K562 (cell line): ENCODE measurements around the gene FAM156A. TPM values are rescaled to one million over a fixed set of nuclear protein-coding genes. Genes with fewer than 3 reads are reported as not detected.
A peak's percentile ranks its signal among the peaks of the same experiment; 100 is the strongest.
"Not testable (repeated sequence)": the region's sequence is repeated elsewhere in the genome, so short reads cannot be mapped to it uniquely, and the experiment has no call there.

Experiments used
- ATAC-seq: fragments of 200-7000 bp; cut with Tn5 transposase; 3 replicates; pipeline ENCODE4 v1.9.1; 2020; ENCODE audit warnings: moderate library complexity
- BruUV-seq: library from RNA; stranded (reverse); fragments of 400-500 nt; replicated peaks from 2 replicates; lab custom pipeline; 2021; lab: Mats Ljungman, UMichigan
- CTCF ChIA-PET: fragments of 300-600 bp; formaldehyde crosslinking; extraction: SDS; loops from one replicate; lab custom pipeline; 2021; ENCODE audit warnings: low intra/inter-chr PET ratio; lab: Yijun Ruan, JAX
- POLR2A ChIA-PET: fragments of 300-600, 350-650 bp; sonication (Branson Sonifier 250); formaldehyde crosslinking; extraction: SDS; loops from one replicate; lab custom pipeline; 2021; ENCODE audit warnings: antibody characterized with exemption, inconsistent platforms; lab: Yijun Ruan, JAX
- DNase-seq, 4 experiments: peaks; one replicate each; pipeline versions ENCODE4 v3.0.0 to v3.0.0-alpha.2; 2011 to 2018; ENCODE audit warnings: low spot score in 3 of 4, mixed read lengths in 3 of 4; ENCODE audit errors: extremely low read depth in 1 of 4
- FAIRE-seq: peaks from 2 replicates; lab custom pipeline; 2011; peaks lifted over from hg19 to GRCh38; lab: Jason Lieb, UNC
- H2AFZ ChIP-seq: 2 replicates; pipeline ENCODE4 v1.6.0; 2011; ENCODE audit warnings: low read depth, low read length, control low read depth, inconsistent platforms
- H3K27ac ChIP-seq: fragments of 200-600 bp; 3 replicates; pipeline ENCODE4 v1.8.0; 2011; ENCODE audit warnings: low read depth, mild to moderate bottlenecking, control low read depth, inconsistent platforms, low read length, moderate library complexity, mixed read lengths; ENCODE audit errors: extremely low read depth
- H3K27me3 ChIP-seq, 2 experiments: fragments of 300-600 bp in 1 of 2; 2 replicates in 1 of 2; 3 replicates in 1 of 2; pipeline versions ENCODE4 v1.6.0 to v1.8.0; 2011; ENCODE audit warnings: inconsistent platforms in 2 of 2, low read length in 2 of 2, mild to moderate bottlenecking in 1 of 2, mixed read lengths in 1 of 2, moderate library complexity in 1 of 2; ENCODE audit not compliant: control insufficient read depth in 2 of 2, insufficient read depth in 2 of 2
- H3K36me3 ChIP-seq: fragments of 300-600 bp; 3 replicates; pipeline ENCODE4 v1.8.0; 2011; ENCODE audit warnings: mild to moderate bottlenecking, low read length, inconsistent platforms; ENCODE audit not compliant: control insufficient read depth, insufficient read depth
- H3K4me1 ChIP-seq, 2 experiments: fragments of 200-600 bp in 1 of 2; replicated peaks in 1 of 2; 2 replicates in 1 of 2; 3 replicates in 1 of 2; pipeline versions ENCODE4 v1.5.1 to v1.8.0; 2011; ENCODE audit warnings: inconsistent platforms in 2 of 2, low read length in 2 of 2, mild to moderate bottlenecking in 1 of 2, mixed read lengths in 1 of 2, moderate library complexity in 1 of 2; ENCODE audit not compliant: control insufficient read depth in 2 of 2, insufficient read depth in 2 of 2
- H3K4me2 ChIP-seq: 2 replicates; pipeline ENCODE4 v1.6.1; 2011; ENCODE audit warnings: low read length, control low read depth, inconsistent platforms, mixed read lengths; ENCODE audit not compliant: insufficient read depth
- H3K4me3 ChIP-seq: fragments of 200-600 bp; sonication (generic), shearing (Covaris generic); 2 replicates; pipeline ENCODE4 v1.5.1; 2016; ENCODE audit warnings: control low read depth, inconsistent platforms
- H3K79me2 ChIP-seq: fragments of 200-600 bp; 3 replicates; pipeline ENCODE4 v1.8.0; 2011; ENCODE audit warnings: low read length, inconsistent platforms; ENCODE audit not compliant: control insufficient read depth, insufficient read depth
- H3K9ac ChIP-seq, 2 experiments: 2 replicates each; pipeline versions ENCODE4 v1.6.0 to v1.6.1; 2011; ENCODE audit warnings: low read depth in 2 of 2, low read length in 2 of 2, control low read depth in 1 of 2, inconsistent platforms in 1 of 2, mild to moderate bottlenecking in 1 of 2, mixed read lengths in 1 of 2; ENCODE audit not compliant: insufficient read depth in 1 of 2
- H3K9me1 ChIP-seq: one replicate; pipeline ENCODE4 v1.6.0; 2011; ENCODE audit warnings: inconsistent platforms, mild to moderate bottlenecking, low read length, moderate library complexity; ENCODE audit not compliant: control insufficient read depth, insufficient read depth
- H3K9me3 ChIP-seq: replicated peaks from 2 replicates; pipeline ENCODE4 v1.5.1; 2011; ENCODE audit warnings: low read depth, low read length, inconsistent platforms; ENCODE audit not compliant: control insufficient read depth, insufficient read depth
- H4K20me1 ChIP-seq: replicated peaks from 2 replicates; pipeline ENCODE4 v1.6.1; 2011; ENCODE audit warnings: low read length, inconsistent platforms, mixed read lengths; ENCODE audit not compliant: control insufficient read depth, insufficient read depth
- GABPB1 ChIP-seq: sonication (generic); formaldehyde crosslinking; IDR thresholded peaks from 2 replicates; pipeline ENCODE4 v1.8.0; 2022; ENCODE audit warnings: mild to moderate bottlenecking, missing genetic modification reagents
- ZNF121 ChIP-seq: sonication (generic); formaldehyde crosslinking; conservative IDR thresholded peaks from 2 replicates; pipeline ENCODE4 v1.8.0; 2022; ENCODE audit warnings: missing genetic modification reagents
- ZNF146 ChIP-seq: IDR thresholded peaks from one replicate; pipeline ENCODE4 v1.6.1; 2018; ENCODE audit warnings: missing compliant biosample characterization; ENCODE audit not compliant: unreplicated experiment
- WGBS: fragments of 100-300 bp; shearing (Covaris generic); methylation state at CpG from one replicate; pipeline ENCODE4 v1.1.6; 2016; ENCODE audit warnings: low coverage, mixed read lengths; ENCODE audit not compliant: insufficient coverage; ENCODE audit errors: missing lambda C conversion rate; 5-methylcytosine and 5-hydroxymethylcytosine counted together
- in situ Hi-C: fragments of 300-500 bp; cut with MboI; formaldehyde crosslinking; loops from 4 replicates; pipeline ENCODE4 v1.15.0; 2018; ENCODE audit warnings: inconsistent platforms, mixed read lengths
- intact Hi-C: fragments of 100-400 bp; cut with micrococcal nuclease; formaldehyde crosslinking; loops from 2 replicates; pipeline ENCODE4 v1.14.2; 2022
- polyA plus RNA-seq, 8 experiments: library from polyadenylated mRNA; depleted of rRNA in 4 of 8; stranded (reverse) in 5 of 8; unstranded in 3 of 8; fragments of >200 nt; fragmentation: Nextera tagmentation in 2 of 8; fragmentation: Illumina TruSeq in 1 of 8; extraction: Ambion mirVana in 2 of 8; extraction: Trizol in 1 of 8; gene quantifications; 2 replicates each; pipeline versions ENCODE4 v1.2.1 to v1.2.3, GENCODE V29; 2011 to 2014; ENCODE audit warnings: inconsistent platforms in 1 of 8, missing spikeins in 1 of 8
- total RNA-seq, 7 experiments: library from RNA; depleted of rRNA in 6 of 7; stranded (reverse); fragments of >200 nt in 6 of 7; fragmentation: Illumina TruSeq in 2 of 7; extraction: Trizol in 2 of 7; gene quantifications; 2 replicates each; pipeline versions ENCODE4 v1.2.1 to v1.2.3, GENCODE V29; 2011 to 2021; ENCODE audit warnings: low replicate concordance in 1 of 7
- TF ChIP-seq, protein P1 (sequence below): sonication (generic); formaldehyde crosslinking; IDR thresholded peaks from 2 replicates; pipeline ENCODE4 v1.8.0; 2022; ENCODE audit warnings: missing genetic modification reagents, mild to moderate bottlenecking, borderline replicate concordance

Gene FAM156A
- total and polyA plus RNA-seq, 9 of the 15 experiments (the other 6 are each of a cell fraction or from before 2014, with no cell fraction given), result 1.9 to 20.3 (median 8.6) TPM

DNA sequence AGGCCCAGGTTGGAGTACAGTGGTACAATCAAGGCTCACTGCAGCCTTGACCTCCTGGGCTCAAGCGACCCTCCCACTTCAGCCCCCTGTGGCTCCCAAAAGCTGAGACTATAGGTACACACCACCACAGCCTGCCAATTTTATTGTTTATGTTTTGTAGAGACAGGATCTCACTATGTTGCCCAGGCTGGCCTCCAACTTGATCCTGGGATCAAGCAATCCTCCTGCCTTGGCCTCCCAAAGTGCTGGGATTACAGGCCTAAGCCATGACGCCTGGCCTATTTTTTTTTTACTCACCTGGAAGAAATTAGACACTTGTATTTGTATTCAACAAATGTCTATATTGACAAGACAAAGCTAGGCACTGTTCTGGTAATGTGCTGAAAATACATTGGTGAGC lies 25.1 kb downstream of the FAM156A start:
- no peak for ATAC-seq

DNA sequence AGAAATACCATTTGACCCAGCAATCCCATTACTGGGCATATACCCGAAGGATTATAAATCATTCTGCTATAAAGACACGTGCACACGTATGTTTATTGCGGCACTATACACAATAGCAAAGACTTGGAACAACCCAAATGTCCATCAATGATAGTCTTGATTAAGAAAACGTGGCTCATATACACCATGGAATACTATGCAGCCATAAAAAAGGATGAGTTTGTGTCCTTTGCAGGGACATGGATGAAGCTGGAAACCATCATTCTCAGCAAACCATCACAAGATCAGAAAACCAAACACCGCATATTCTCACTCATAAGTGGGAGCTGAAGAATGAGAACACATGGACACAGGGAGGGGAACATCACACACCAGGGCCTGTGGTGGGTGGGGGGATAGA lies 28.1 kb downstream of the FAM156A start:
- 11% methylated on average over 6 of the region's 6 CpGs for WGBS

More for the DNA sequence above, 25.1 kb downstream of the FAM156A start:
- POLR2A ChIA-PET, result no interaction called here
- Histone ChIP-seq H3K4me3 (no peak overlapping the region), H3K9me1 (no peaks in the 10 kb centered on the region), H3K27me3 (no peaks in the 10 kb centered on the region), H3K9me3 (no peaks in the 10 kb centered on the region), H4K20me1 (no peaks in the 10 kb centered on the region), H3K4me1 (peaks cover 0 to 6% of the 10 kb centered on the region in 2 experiments; a peak in 4 of 5 replicates), H2AFZ (no peak overlapping the region), H3K9ac (no peak overlapping the region), H3K36me3 (no peaks in the 10 kb centered on the region), H3K79me2 (no peaks in the 10 kb centered on the region), H3K27ac (no peak overlapping the region), H3K4me2 (no peak overlapping the region)
- BruUV-seq, result no TSS peak
- in situ Hi-C loops, result no loop called here
- intact Hi-C loops, result no loop called here
- CTCF ChIA-PET, result no interaction called here
- 58% methylated on average over 2 of the region's 2 CpGs for WGBS
- no peak for FAIRE-seq
- no peak for DNase-seq
- TF ChIP-seq, protein P1, sequence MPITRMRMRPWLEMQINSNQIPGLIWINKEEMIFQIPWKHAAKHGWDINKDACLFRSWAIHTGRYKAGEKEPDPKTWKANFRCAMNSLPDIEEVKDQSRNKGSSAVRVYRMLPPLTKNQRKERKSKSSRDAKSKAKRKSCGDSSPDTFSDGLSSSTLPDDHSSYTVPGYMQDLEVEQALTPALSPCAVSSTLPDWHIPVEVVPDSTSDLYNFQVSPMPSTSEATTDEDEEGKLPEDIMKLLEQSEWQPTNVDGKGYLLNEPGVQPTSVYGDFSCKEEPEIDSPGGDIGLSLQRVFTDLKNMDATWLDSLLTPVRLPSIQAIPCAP (CRISPR knock-in tag), result no peak
- TF ChIP-seq GABPB1 (CRISPR knock-in tag) (no peak), ZNF121 (CRISPR knock-in tag) (peak; percentile 57; the same call in 1 of the 2 replicates)

More for the DNA sequence above, 28.1 kb downstream of the FAM156A start:
- intact Hi-C loops, H4K20me1 ChIP-seq, H3K9me1 ChIP-seq, H3K27ac ChIP-seq, BruUV-seq, H2AFZ ChIP-seq: not testable (repeated sequence)
- peak; percentile 67 for TF ChIP-seq ZNF146 (CRISPR knock-in tag)
- TF ChIP-seq, all 486 proteins: peak for 1; not testable (repeated sequence) for 485
- DNase-seq, POLR2A ChIA-PET, H3K4me1 ChIP-seq, in situ Hi-C loops, CTCF ChIA-PET, H3K9me3 ChIP-seq, FAIRE-seq, ATAC-seq, H3K79me2 ChIP-seq, H3K4me3 ChIP-seq, H3K36me3 ChIP-seq, H3K9ac ChIP-seq, H3K4me2 ChIP-seq, H3K27me3 ChIP-seq: not testable (repeated sequence)
